H1 (cell line): ENCODE results near the gene AGPS. TPM values are rescaled to one million over a fixed set of nuclear protein-coding genes. Genes with fewer than 3 reads are reported as not detected.

Experiments used
- BACH1 ChIP-seq: IDR thresholded peaks from 2 replicates; pipeline ENCODE4 v1.6.1; 2012; ENCODE audit warnings: low read length, improper control_type of control experiment
- CBX5 ChIP-seq: fragments of 300-800, 300-1000 bp; sonication (generic); IDR thresholded peaks from 2 replicates; pipeline ENCODE4 v1.7.1; 2016; ENCODE audit warnings: antibody characterized with exemption, low read length, low read depth
- CHD1 ChIP-seq: IDR thresholded peaks from 2 replicates; pipeline ENCODE4 v1.6.1; 2012; ENCODE audit warnings: low read depth, low read length, improper control_type of control experiment
- CTBP2 ChIP-seq: IDR thresholded peaks from 2 replicates; pipeline ENCODE4 v1.7.0; 2011; ENCODE audit warnings: borderline replicate concordance, mild to moderate bottlenecking, moderate library complexity, mixed read lengths, low read length; ENCODE audit not compliant: insufficient read depth, insufficient read length
- CTCF ChIP-seq, 3 experiments: IDR thresholded peaks; 1 replicate in 2 of 3; 2 replicates in 1 of 3; pipeline versions ENCODE4 v1.5.1 to v1.6.1; 2011; ENCODE audit warnings: low read length in 3 of 3, mild to moderate bottlenecking in 3 of 3, inconsistent platforms in 2 of 3, low read depth in 1 of 3, moderate library complexity in 1 of 3; ENCODE audit not compliant: insufficient read depth in 1 of 3; ENCODE audit errors: control extremely low read depth in 1 of 3
- E2F6 ChIP-seq: IDR thresholded peaks from 2 replicates; pipeline ENCODE4 v1.6.1; 2012; ENCODE audit warnings: inconsistent platforms
- EGR1 ChIP-seq: IDR thresholded peaks from 2 replicates; pipeline ENCODE4 v1.6.1; 2011; ENCODE audit warnings: low read depth, low read length, borderline replicate concordance
- EZH2 ChIP-seq: fragments of 200-600 bp; sonication (generic); IDR thresholded peaks from 2 replicates; pipeline ENCODE4 v1.7.1; 2012; ENCODE audit warnings: low read depth, mild to moderate bottlenecking, moderate library complexity, low read length, inconsistent platforms; ENCODE audit not compliant: severe bottlenecking
- GTF2F1 ChIP-seq: IDR thresholded peaks from 2 replicates; pipeline ENCODE4 v1.6.1; 2012; ENCODE audit warnings: low read depth, low read length, improper control_type of control experiment, borderline replicate concordance
- JUN ChIP-seq: IDR thresholded peaks from 2 replicates; pipeline ENCODE4 v1.6.1; 2011; ENCODE audit warnings: low read depth, mild to moderate bottlenecking, improper control_type of control experiment, low read length
- JUND ChIP-seq: IDR thresholded peaks from 2 replicates; pipeline ENCODE4 v1.6.1; 2011; ENCODE audit warnings: mild to moderate bottlenecking, improper control_type of control experiment, low read length
- KDM4A ChIP-seq: IDR thresholded peaks from one replicate; pipeline ENCODE4 v1.7.1; 2012; ENCODE audit warnings: low read depth, mild to moderate bottlenecking, moderate library complexity, low read length, inconsistent platforms; ENCODE audit not compliant: severe bottlenecking
- POLR2A ChIP-seq, 2 experiments: IDR thresholded peaks; 1 replicate in 1 of 2; 2 replicates in 1 of 2; pipeline ENCODE4 v1.6.1; 2011; ENCODE audit warnings: low read depth in 2 of 2, low read length in 2 of 2, mild to moderate bottlenecking in 2 of 2; ENCODE audit errors: control extremely low read depth in 1 of 2
- POLR2AphosphoS5 ChIP-seq: IDR thresholded peaks from 2 replicates; pipeline ENCODE4 v1.6.1; 2011; ENCODE audit warnings: low read depth, low read length
- RAD21 ChIP-seq, 2 experiments: IDR thresholded peaks in 1 of 2; conservative IDR thresholded peaks in 1 of 2; 2 replicates each; pipeline ENCODE4 v1.6.1; 2011; ENCODE audit warnings: low read depth in 2 of 2, low read length in 2 of 2, improper control_type of control experiment in 1 of 2, inconsistent platforms in 1 of 2, mild to moderate bottlenecking in 1 of 2, moderate library complexity in 1 of 2
- RFX5 ChIP-seq: IDR thresholded peaks from 2 replicates; pipeline ENCODE4 v1.6.1; 2011; ENCODE audit warnings: low read depth, low read length, improper control_type of control experiment, borderline replicate concordance
- SAP30 ChIP-seq: fragments of 300-600 bp; sonication (generic); IDR thresholded peaks from 2 replicates; pipeline ENCODE4 v1.7.1; 2012; ENCODE audit warnings: low read length, moderate library complexity, mild to moderate bottlenecking, inconsistent platforms; ENCODE audit not compliant: insufficient read depth, insufficient replicate concordance
- SP4 ChIP-seq: IDR thresholded peaks from 2 replicates; pipeline ENCODE4 v1.6.1; 2012; ENCODE audit warnings: low read length, inconsistent platforms
- TBP ChIP-seq: IDR thresholded peaks from 2 replicates; pipeline ENCODE4 v1.6.1; 2011; ENCODE audit warnings: low read depth, low read length, improper control_type of control experiment
- polyA plus RNA-seq, 7 experiments: library from polyadenylated mRNA; depleted of rRNA in 3 of 7; stranded (reverse) in 5 of 7; unstranded in 2 of 7; fragments of >200 nt in 5 of 7; fragments of 200-250 nt in 2 of 7; gene quantifications; 1 replicate in 5 of 7; 2 replicates in 1 of 7; 4 replicates in 1 of 7; pipeline versions ENCODE4 v1.2.1 to v1.2.3, GENCODE V29; 2011 to 2013; ENCODE audit warnings: missing spikeins in 2 of 7, mixed read lengths in 2 of 7
- total RNA-seq: library from RNA; stranded (reverse); fragmentation: NEBNext Ultra II Directional; extraction: Animal tissue kit (Norgen Biotek cat#: 25700); gene quantifications from 2 replicates; pipeline ENCODE4 v1.2.1, GENCODE V29; 2021
- TF ChIP-seq, protein P1 (sequence below): IDR thresholded peaks from 2 replicates; pipeline ENCODE4 v1.6.1; 2011; ENCODE audit warnings: low read depth, mild to moderate bottlenecking, low read length; ENCODE audit not compliant: insufficient read depth

Gene AGPS
- total and polyA plus RNA-seq, 2 of the 8 experiments (the other 6 are each of a cell fraction or from before 2014, with no cell fraction given) = 7.3 to 57.8 TPM

DNA sequence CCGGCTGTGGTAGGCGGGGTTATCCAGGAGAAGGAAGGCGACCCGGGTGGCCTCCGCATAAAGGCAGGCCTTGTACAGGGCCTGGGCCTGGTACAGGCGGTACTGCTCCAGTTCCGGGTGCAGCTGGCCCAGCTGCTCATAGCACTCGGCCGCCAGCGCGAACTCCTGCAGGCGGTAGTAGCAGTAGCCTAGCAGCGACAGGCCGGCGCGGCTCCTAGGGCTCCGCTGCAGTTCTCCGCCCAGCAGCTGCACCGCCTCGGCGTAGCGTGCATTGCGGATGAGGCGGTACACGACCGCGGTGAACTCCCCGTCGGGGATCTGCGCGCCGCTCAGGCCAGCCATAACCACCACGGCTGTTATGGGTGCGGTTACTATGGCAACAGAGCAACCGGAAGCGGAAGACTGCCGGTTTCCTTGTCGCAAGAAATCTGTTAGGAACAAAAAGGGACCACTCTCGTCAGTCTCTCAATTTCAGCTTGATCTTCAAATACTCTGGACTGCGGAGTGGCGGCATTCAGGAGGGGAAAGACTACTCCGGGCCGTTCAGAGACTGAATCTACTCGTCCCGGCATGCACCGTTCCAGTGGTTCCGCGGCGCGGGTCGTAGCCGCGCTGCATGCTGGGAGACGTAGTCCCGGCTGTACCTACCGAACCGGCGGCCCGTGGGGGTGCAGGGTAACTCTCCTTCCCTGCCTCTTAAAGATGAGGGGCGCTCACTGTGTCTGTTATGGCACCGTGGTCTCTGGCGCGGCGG lies 160.0 kb downstream of the AGPS start (continued):
- TF ChIP-seq EGR1 = no peak
- peak; percentile 70; the same call in 1 of the 2 replicates for TF ChIP-seq TBP
- TF ChIP-seq, protein P1, sequence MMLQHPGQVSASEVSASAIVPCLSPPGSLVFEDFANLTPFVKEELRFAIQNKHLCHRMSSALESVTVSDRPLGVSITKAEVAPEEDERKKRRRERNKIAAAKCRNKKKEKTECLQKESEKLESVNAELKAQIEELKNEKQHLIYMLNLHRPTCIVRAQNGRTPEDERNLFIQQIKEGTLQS = no peak
- no peak for TF ChIP-seq E2F6
- TF ChIP-seq CTCF (IDR thresholded peaks at IDR 0.05; ENCODE audit: control extremely low read depth in 1 of 3, insufficient read depth in 1 of 3, low read depth in 1 of 3, low read length in 3 of 3) = peak in 1 of 3 experiments; percentile 5; a peak in 1 of 4 replicates
- no peak for TF ChIP-seq SAP30
- TF ChIP-seq CHD1 = no peak
- no peak for TF ChIP-seq CBX5
- no peak for TF ChIP-seq JUND
- no peak for TF ChIP-seq GTF2F1
- TF ChIP-seq KDM4A = peak; percentile 73
- no peak for TF ChIP-seq CTBP2
- TF ChIP-seq POLR2A (IDR thresholded peaks at IDR 0.05; ENCODE audit: control extremely low read depth in 1 of 2, low read depth in 2 of 2, low read length in 2 of 2) = peak; percentile 85 to 87
- no peak for TF ChIP-seq RFX5
- TF ChIP-seq SP4 = no peak
- no peak for TF ChIP-seq BACH1
- TF ChIP-seq JUN = no peak
- TF ChIP-seq RAD21 (IDR thresholded peaks at IDR 0.05 in 1 of 2, conservative IDR thresholded peaks at IDR 0.05 in 1 of 2; ENCODE audit: low read depth in 2 of 2, low read length in 2 of 2) = peak; percentile 5 to 20; a peak in 2 of 4 replicates
- TF ChIP-seq EZH2 = no peak
- TF ChIP-seq POLR2AphosphoS5 = peak; percentile 81; the same call in 1 of the 2 replicates
